Measurements from ENCODE around the gene STAT6. TPM values are rescaled to one million over a fixed set of nuclear protein-coding genes. Genes with fewer than 3 reads are reported as not detected.
A peak's percentile ranks its signal among the peaks of the same experiment; 100 is the strongest.

The STAT6 gene
- total and polyA plus RNA-seq, 10 of the 15 experiments (the other 5 are each of a cell fraction or from before 2014, with no cell fraction given) = 14.2 to 176 (median 89.6) TPM

DNA sequence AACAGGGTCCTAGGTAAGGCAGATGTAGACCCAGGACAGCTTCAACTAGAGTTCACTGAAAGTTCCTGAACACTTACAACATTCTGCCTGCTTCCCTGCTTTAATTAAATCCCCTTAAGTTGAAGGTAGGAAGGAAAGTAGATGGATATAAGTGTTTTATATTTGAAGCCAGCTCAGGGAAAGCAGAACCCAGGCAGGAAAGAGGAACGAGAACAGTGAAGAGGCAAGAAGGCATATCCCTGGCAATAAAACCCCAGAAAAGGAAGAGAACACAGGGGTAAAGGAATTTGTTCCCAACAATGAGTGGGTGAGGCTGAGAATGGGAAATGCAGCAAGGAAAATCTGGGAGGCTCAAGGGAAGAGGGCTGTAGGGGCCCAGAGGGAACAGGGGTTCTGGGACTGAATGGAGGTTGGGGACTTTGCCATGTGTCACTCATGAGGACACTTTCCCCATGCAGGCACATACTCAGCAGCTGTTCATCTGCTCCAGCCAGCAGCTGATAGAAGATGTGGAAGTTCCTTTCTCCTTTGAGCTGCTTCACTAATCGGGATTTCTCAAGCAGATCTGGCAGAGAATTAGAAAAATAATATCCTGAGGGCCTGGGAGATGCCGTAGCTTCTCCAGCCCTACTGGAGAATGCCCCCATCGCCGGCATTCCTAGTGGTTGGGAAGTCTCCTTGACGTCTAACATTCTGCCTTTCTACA is 64.9 kb downstream of the STAT6 start:
- no peaks in the 10 kb centered on the region for H3K36me3 ChIP-seq (ENCODE audit: control insufficient read depth in 2 of 2, insufficient read depth in 2 of 2, low read length in 1 of 2)
- peaks cover 15% of the 10 kb centered on the region for H3K4me1 ChIP-seq (ENCODE audit: control insufficient read depth, insufficient read depth, low read length)
- H3K79me2 ChIP-seq (ENCODE audit: control insufficient read depth, insufficient read depth, low read length) = no peaks in the 10 kb centered on the region
- POLR2A ChIA-PET = interaction anchor here (0.7 to 1.4 kb wide), 2 partner anchors 13 to 289 kb away, joined by 3 to 4 read pairs; no protein-coding TSS in a partner anchor
- no TSS peak for BruUV-seq (replicated peaks)
- intact Hi-C loops (cut with micrococcal nuclease; ENCODE audit: unreplicated experiment) = no loop called here
- RAD21 ChIA-PET (ENCODE audit: unreplicated experiment) = no interaction called here
- DNase-seq (ENCODE audit: low read depth, low spot score) (no peak), ATAC-seq (no peak), FAIRE-seq (no peak)
- SMC1A ChIA-PET (ENCODE audit: uncharacterized antibody, unreplicated experiment) = interaction anchor here (0.7 to 1.4 kb wide), 4 partner anchors 11 to 75 kb away, joined by 3 read pairs; no protein-coding TSS in a partner anchor
- WGBS (ENCODE audit: insufficient coverage, insufficient replicate concordance, low lambda C conversion rate, missing lambda C conversion rate) = 46% methylated on average over 6 of the region's 6 CpGs
- H3K27me3 ChIP-seq (replicated peaks in 1 of 2; ENCODE audit: control insufficient read depth in 2 of 2, insufficient read depth in 2 of 2, low read length in 1 of 2) = no peaks in the 10 kb centered on the region; a peak in 1 of 4 replicates
- no peaks in the 10 kb centered on the region for H4K20me1 ChIP-seq (ENCODE audit: control insufficient read depth, insufficient read depth)
- H3K9ac ChIP-seq (ENCODE audit: control insufficient read depth, insufficient read depth, low read length) = no peak overlapping the region
- no peaks in the 10 kb centered on the region; the same call in 2 of the 3 replicates for H3K9me3 ChIP-seq (replicated peaks; ENCODE audit: control insufficient read depth, insufficient read depth, low read length)
- no peak overlapping the region for H3K4me2 ChIP-seq (ENCODE audit: control insufficient read depth, insufficient read depth)
- in situ Hi-C loops (cut with MboI) = no loop called here
- no peak overlapping the region for H2AFZ ChIP-seq (ENCODE audit: control insufficient read depth, low read depth, low read length)
- no peak overlapping the region for H3K27ac ChIP-seq (ENCODE audit: control insufficient read depth, insufficient read depth)
- TF ChIP-seq LARP7 (IDR thresholded peaks at IDR 0.05) (no peak), ZNF24 (IDR thresholded peaks at IDR 0.05) (peak; percentile 41; the same call in 1 of the 2 replicates), HCFC1 (IDR thresholded peaks at IDR 0.05; ENCODE audit: low read length) (no peak)
- TF ChIP-seq, protein P1, sequence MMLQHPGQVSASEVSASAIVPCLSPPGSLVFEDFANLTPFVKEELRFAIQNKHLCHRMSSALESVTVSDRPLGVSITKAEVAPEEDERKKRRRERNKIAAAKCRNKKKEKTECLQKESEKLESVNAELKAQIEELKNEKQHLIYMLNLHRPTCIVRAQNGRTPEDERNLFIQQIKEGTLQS (IDR thresholded peaks at IDR 0.05; ENCODE audit: borderline replicate concordance, extremely low read depth, low read depth, low read length) = no peak
- H3K4me3 ChIP-seq = no peak overlapping the region
- CTCF ChIA-PET = interaction anchor here (0.9 to 1.1 kb wide), 2 partner anchors 16 to 129 kb away, joined by 4 read pairs; no protein-coding TSS in a partner anchor

Other genes starting within 250 kb of the STAT6 start
Only the 7 nearest of the 12 such genes appear.
- 5.0 and 5.3 TPM in 2 replicates for gene ZBTB39, start 104.8 kb downstream of the STAT6 start, total RNA-seq (2014; rRNA removed)
- gene ZBTB39, start 104.8 kb downstream of the STAT6 start, total RNA-seq (2014; rRNA removed; fragmentation: Illumina TruSeq; extraction: Trizol) = 4.0 and 4.1 TPM in 2 replicates
- gene ZBTB39, start 104.8 kb downstream of the STAT6 start, total RNA-seq (2021) = 5.6 and 6.0 TPM in 2 replicates
- 5.2 and 6.8 TPM in 2 replicates for gene ZBTB39, start 104.8 kb downstream of the STAT6 start, polyA plus RNA-seq (2011; rRNA removed)
- 4.7 and 4.8 TPM in 2 replicates for gene ZBTB39, start 104.8 kb downstream of the STAT6 start, polyA plus RNA-seq (2014; fragmentation: Illumina TruSeq; extraction: Trizol)
- gene ZBTB39, start 104.8 kb downstream of the STAT6 start, polyA plus RNA-seq (2014; fragmentation: Nextera tagmentation; extraction: Ambion mirVana) = under 1 TPM; 0.88 to 0.93 TPM
- 4.2 and 4.4 TPM in 2 replicates for gene ZBTB39, start 104.8 kb downstream of the STAT6 start, polyA plus RNA-seq (2014; rRNA removed)
- 1 to 10 TPM; 3.0 to 4.4 TPM for gene ZBTB39, start 104.8 kb downstream of the STAT6 start, polyA plus RNA-seq (2016; fragmentation: Nextera tagmentation; extraction: Ambion mirVana)
- not detected in 2 replicates for gene TAC3, start 94.8 kb downstream of the STAT6 start, total RNA-seq (2014; rRNA removed)
- not detected in 2 replicates for gene TAC3, start 94.8 kb downstream of the STAT6 start, total RNA-seq (2014; rRNA removed; fragmentation: Illumina TruSeq; extraction: Trizol)
- not detected in 2 replicates for gene TAC3, start 94.8 kb downstream of the STAT6 start, total RNA-seq (2021)
- 0.11 and 0.13 TPM in 2 replicates for gene TAC3, start 94.8 kb downstream of the STAT6 start, polyA plus RNA-seq (2011; rRNA removed)
- not detected in 2 replicates for gene TAC3, start 94.8 kb downstream of the STAT6 start, polyA plus RNA-seq (2014; fragmentation: Illumina TruSeq; extraction: Trizol)
- under 1 TPM; 0.13 to 0.18 TPM for gene TAC3, start 94.8 kb downstream of the STAT6 start, polyA plus RNA-seq (2014; fragmentation: Nextera tagmentation; extraction: Ambion mirVana)
- not detected in 2 replicates for gene TAC3, start 94.8 kb downstream of the STAT6 start, polyA plus RNA-seq (2014; rRNA removed)
- gene TAC3, start 94.8 kb downstream of the STAT6 start, polyA plus RNA-seq (2016; fragmentation: Nextera tagmentation; extraction: Ambion mirVana) = not detected
- 0.05 TPM in 1 of 2 replicates, not detected in the other for gene MYO1A, start 61.2 kb downstream of the STAT6 start, total RNA-seq (2014; rRNA removed)
- gene MYO1A, start 61.2 kb downstream of the STAT6 start, total RNA-seq (2014; rRNA removed; fragmentation: Illumina TruSeq; extraction: Trizol) = 0.13 and 0.14 TPM in 2 replicates
- 0.08 and 0.10 TPM in 2 replicates for gene MYO1A, start 61.2 kb downstream of the STAT6 start, total RNA-seq (2021)
- 0.16 and 0.23 TPM in 2 replicates for gene MYO1A, start 61.2 kb downstream of the STAT6 start, polyA plus RNA-seq (2011; rRNA removed)
- gene MYO1A, start 61.2 kb downstream of the STAT6 start, polyA plus RNA-seq (2014; fragmentation: Illumina TruSeq; extraction: Trizol) = 0.16 TPM in 1 of 2 replicates, not detected in the other
- gene MYO1A, start 61.2 kb downstream of the STAT6 start, polyA plus RNA-seq (2014; fragmentation: Nextera tagmentation; extraction: Ambion mirVana) = under 1 TPM in 1 of 2 experiments, not detected in 1; 0.05 TPM
- gene MYO1A, start 61.2 kb downstream of the STAT6 start, polyA plus RNA-seq (2014; rRNA removed) = 0.01 and 0.15 TPM in 2 replicates
- gene MYO1A, start 61.2 kb downstream of the STAT6 start, polyA plus RNA-seq (2016; fragmentation: Nextera tagmentation; extraction: Ambion mirVana) = under 1 TPM; 0.27 to 0.34 TPM
- 19.7 and 22.6 TPM in 2 replicates for gene NEMP1, start 32.6 kb downstream of the STAT6 start, total RNA-seq (2014; rRNA removed)
- 17.7 and 19.7 TPM in 2 replicates for gene NEMP1, start 32.6 kb downstream of the STAT6 start, total RNA-seq (2014; rRNA removed; fragmentation: Illumina TruSeq; extraction: Trizol)
- 20.7 and 20.8 TPM in 2 replicates for gene NEMP1, start 32.6 kb downstream of the STAT6 start, total RNA-seq (2021)
- gene NEMP1, start 32.6 kb downstream of the STAT6 start, polyA plus RNA-seq (2011; rRNA removed) = 45.9 and 61.7 TPM in 2 replicates
- gene NEMP1, start 32.6 kb downstream of the STAT6 start, polyA plus RNA-seq (2014; fragmentation: Illumina TruSeq; extraction: Trizol) = 24.9 and 30.5 TPM in 2 replicates
- gene NEMP1, start 32.6 kb downstream of the STAT6 start, polyA plus RNA-seq (2014; fragmentation: Nextera tagmentation; extraction: Ambion mirVana) = 1 to 10 TPM; 4.0 to 4.7 TPM
- 17.8 and 20.6 TPM in 2 replicates for gene NEMP1, start 32.6 kb downstream of the STAT6 start, polyA plus RNA-seq (2014; rRNA removed)
- gene NEMP1, start 32.6 kb downstream of the STAT6 start, polyA plus RNA-seq (2016; fragmentation: Nextera tagmentation; extraction: Ambion mirVana) = 10 to 100 TPM; 18.2 to 20.0 TPM
- gene NAB2, start 22.2 kb downstream of the STAT6 start, total RNA-seq (2014; rRNA removed) = 28.4 and 30.1 TPM in 2 replicates
- gene NAB2, start 22.2 kb downstream of the STAT6 start, total RNA-seq (2014; rRNA removed; fragmentation: Illumina TruSeq; extraction: Trizol) = 13.0 and 13.6 TPM in 2 replicates
- gene NAB2, start 22.2 kb downstream of the STAT6 start, total RNA-seq (2021) = 28.2 and 28.5 TPM in 2 replicates
- 25.2 and 35.2 TPM in 2 replicates for gene NAB2, start 22.2 kb downstream of the STAT6 start, polyA plus RNA-seq (2011; rRNA removed)
- gene NAB2, start 22.2 kb downstream of the STAT6 start, polyA plus RNA-seq (2014; fragmentation: Illumina TruSeq; extraction: Trizol) = 7.9 and 17.0 TPM in 2 replicates
- gene NAB2, start 22.2 kb downstream of the STAT6 start, polyA plus RNA-seq (2014; fragmentation: Nextera tagmentation; extraction: Ambion mirVana) = 1 to 10 TPM in 1 of 2 experiments, under 1 TPM in 1; 0.35 to 1.0 TPM
- 28.0 and 28.6 TPM in 2 replicates for gene NAB2, start 22.2 kb downstream of the STAT6 start, polyA plus RNA-seq (2014; rRNA removed)
- gene NAB2, start 22.2 kb downstream of the STAT6 start, polyA plus RNA-seq (2016; fragmentation: Nextera tagmentation; extraction: Ambion mirVana) = 1 to 10 TPM; 3.6 to 5.8 TPM
- under 0.01 and 0.05 TPM in 2 replicates for gene LRP1, start 17.1 kb upstream of the STAT6 start, total RNA-seq (2014; rRNA removed)
- gene LRP1, start 17.1 kb upstream of the STAT6 start, total RNA-seq (2014; rRNA removed; fragmentation: Illumina TruSeq; extraction: Trizol) = 0.05 and 0.18 TPM in 2 replicates
- gene LRP1, start 17.1 kb upstream of the STAT6 start, total RNA-seq (2021) = 0.93 and 1.1 TPM in 2 replicates
- 0.24 TPM in 2 replicates for gene LRP1, start 17.1 kb upstream of the STAT6 start, polyA plus RNA-seq (2011; rRNA removed)
- 0.03 and 0.07 TPM in 2 replicates for gene LRP1, start 17.1 kb upstream of the STAT6 start, polyA plus RNA-seq (2014; fragmentation: Illumina TruSeq; extraction: Trizol)
- gene LRP1, start 17.1 kb upstream of the STAT6 start, polyA plus RNA-seq (2014; fragmentation: Nextera tagmentation; extraction: Ambion mirVana) = not detected
- gene LRP1, start 17.1 kb upstream of the STAT6 start, polyA plus RNA-seq (2014; rRNA removed) = 0.09 and 0.29 TPM in 2 replicates
- gene LRP1, start 17.1 kb upstream of the STAT6 start, polyA plus RNA-seq (2016; fragmentation: Nextera tagmentation; extraction: Ambion mirVana) = under 1 TPM; 0.23 to 0.28 TPM
- gene LRP1-AS, start 36.3 kb upstream of the STAT6 start, total RNA-seq (2014; rRNA removed) = not detected in 2 replicates
- not detected in 2 replicates for gene LRP1-AS, start 36.3 kb upstream of the STAT6 start, total RNA-seq (2014; rRNA removed; fragmentation: Illumina TruSeq; extraction: Trizol)
- not detected in 2 replicates for gene LRP1-AS, start 36.3 kb upstream of the STAT6 start, total RNA-seq (2021)
- not detected in 2 replicates for gene LRP1-AS, start 36.3 kb upstream of the STAT6 start, polyA plus RNA-seq (2011; rRNA removed)
- gene LRP1-AS, start 36.3 kb upstream of the STAT6 start, polyA plus RNA-seq (2014; fragmentation: Illumina TruSeq; extraction: Trizol) = not detected in 2 replicates
- not detected for gene LRP1-AS, start 36.3 kb upstream of the STAT6 start, polyA plus RNA-seq (2014; fragmentation: Nextera tagmentation; extraction: Ambion mirVana)
- not detected in 2 replicates for gene LRP1-AS, start 36.3 kb upstream of the STAT6 start, polyA plus RNA-seq (2014; rRNA removed)
- gene LRP1-AS, start 36.3 kb upstream of the STAT6 start, polyA plus RNA-seq (2016; fragmentation: Nextera tagmentation; extraction: Ambion mirVana) = not detected